Neural cell (in vitro differentiated cells): ENCODE results near the gene ADD1. TPM values are rescaled to one million over a fixed set of nuclear protein-coding genes. Genes with fewer than 3 reads are reported as not detected.

ENCODE experiments used
- H2AFZ ChIP-seq: fragments of 200-600, 300-800 bp; sonication (generic), shearing (Covaris generic); 2 replicates; pipeline ENCODE4 v1.6.0; 2014; ENCODE audit warnings: low read depth, mild to moderate bottlenecking, antibody characterized with exemption, low read length, moderate library complexity
- H3F3A ChIP-seq: fragments of 200-600 bp; shearing (Covaris generic); 2 replicates; pipeline ENCODE4 v1.6.1; 2016; ENCODE audit warnings: mild to moderate bottlenecking, moderate library complexity, mixed read lengths, antibody characterized with exemption, low read length; ENCODE audit not compliant: insufficient read depth, poor library complexity, severe bottlenecking
- H3K27ac ChIP-seq: fragments of 200-600, 300-800 bp; sonication (generic), shearing (Covaris generic); 2 replicates; pipeline ENCODE4 v1.5.1; 2014; ENCODE audit warnings: mild to moderate bottlenecking, low read length, moderate library complexity
- H3K27me3 ChIP-seq: fragments of 300-800, 200-600 bp; sonication (generic), shearing (Covaris generic); 2 replicates; pipeline ENCODE4 v1.6.0; 2014; ENCODE audit warnings: mild to moderate bottlenecking, low read depth, low read length, moderate library complexity; ENCODE audit not compliant: insufficient read depth
- H3K36me3 ChIP-seq: fragments of 300-800, 200-600 bp; sonication (generic), shearing (Covaris generic); 2 replicates; pipeline ENCODE4 v1.5.1; 2014; ENCODE audit warnings: mild to moderate bottlenecking, antibody characterized with exemption, low read length, moderate library complexity; ENCODE audit not compliant: insufficient read depth
- H3K4me2 ChIP-seq: fragments of 300-800, 200-600 bp; sonication (generic), shearing (Covaris generic); 2 replicates; pipeline ENCODE4 v1.6.0; 2014; ENCODE audit warnings: mild to moderate bottlenecking, low read length
- H3K4me3 ChIP-seq: fragments of 300-800, 200-600 bp; sonication (generic), shearing (Covaris generic); 2 replicates; pipeline ENCODE4 v1.5.1; 2014; ENCODE audit warnings: mild to moderate bottlenecking, low read length, moderate library complexity
- H3K79me2 ChIP-seq: fragments of 200-600 bp; shearing (Covaris generic); replicated peaks from 2 replicates; pipeline ENCODE4 v1.6.0; 2014; ENCODE audit warnings: mild to moderate bottlenecking, low read length, moderate library complexity; ENCODE audit not compliant: insufficient read depth
- H3K9ac ChIP-seq: fragments of 300-800, 200-600 bp; sonication (generic), shearing (Covaris generic); 2 replicates; pipeline ENCODE4 v1.6.1; 2016; ENCODE audit warnings: mild to moderate bottlenecking, low read length, mixed read lengths
- H3K9me2 ChIP-seq: fragments of 200-600 bp; shearing (Covaris generic); 2 replicates; pipeline ENCODE4 v1.6.1; 2016; ENCODE audit warnings: mild to moderate bottlenecking, low read length, mixed read lengths; ENCODE audit not compliant: insufficient read depth
- H3K9me3 ChIP-seq: fragments of 200-600, 300-800 bp; sonication (generic), shearing (Covaris generic); 2 replicates; pipeline ENCODE4 v1.6.1; 2016; ENCODE audit warnings: mild to moderate bottlenecking, mixed run types, low read length, moderate library complexity, mixed read lengths
- H4K20me1 ChIP-seq: fragments of 200-600 bp; shearing (Covaris generic); 2 replicates; pipeline ENCODE4 v1.6.1; 2016; ENCODE audit warnings: mild to moderate bottlenecking, mixed run types; ENCODE audit not compliant: insufficient read depth
- CTCF ChIP-seq: fragments of 450-650 bp; IDR thresholded peaks from 2 replicates; pipeline ENCODE4 v1.5.1; 2014; ENCODE audit warnings: antibody characterized with exemption, mild to moderate bottlenecking, moderate library complexity; ENCODE audit not compliant: poor library complexity, severe bottlenecking
- EP300 ChIP-seq: fragments of 450-650 bp; conservative IDR thresholded peaks from 2 replicates; pipeline ENCODE4 v1.6.1; 2014; ENCODE audit warnings: antibody characterized with exemption, mild to moderate bottlenecking, moderate library complexity; ENCODE audit not compliant: poor library complexity, severe bottlenecking
- EZH2 ChIP-seq: fragments of 200-600, 300-800 bp; shearing (Covaris generic), sonication (generic); IDR thresholded peaks from 2 replicates; pipeline ENCODE4 v1.6.1; 2014; ENCODE audit warnings: antibody characterized with exemption, low read length, borderline replicate concordance, mild to moderate bottlenecking; ENCODE audit not compliant: insufficient read depth, poor library complexity, severe bottlenecking
- MXI1 ChIP-seq: fragments of 450-650 bp; conservative IDR thresholded peaks from 2 replicates; pipeline ENCODE4 v1.6.1; 2014; ENCODE audit warnings: antibody characterized with exemption, mild to moderate bottlenecking; ENCODE audit not compliant: poor library complexity, severe bottlenecking
- POLR2AphosphoS5 ChIP-seq: IDR thresholded peaks from 2 replicates; pipeline ENCODE4 v1.6.1; 2012
- RAD21 ChIP-seq: fragments of 450-650 bp; conservative IDR thresholded peaks from 2 replicates; pipeline ENCODE4 v1.6.1; 2014; ENCODE audit warnings: antibody characterized with exemption, mild to moderate bottlenecking, moderate library complexity
- SMC3 ChIP-seq: fragments of 450-650 bp; conservative IDR thresholded peaks from 2 replicates; pipeline ENCODE4 v1.6.1; 2014; ENCODE audit warnings: antibody characterized with exemption, mild to moderate bottlenecking, moderate library complexity; ENCODE audit not compliant: poor library complexity
- TAF1 ChIP-seq: IDR thresholded peaks from 2 replicates; pipeline ENCODE4 v1.6.1; 2012; ENCODE audit warnings: low read depth
- polyA plus RNA-seq: library from polyadenylated mRNA; depleted of rRNA; stranded (reverse); fragments of >200 nt; gene quantifications from 2 replicates; pipeline ENCODE4 v1.2.3, GENCODE V29; 2014
- TF ChIP-seq, protein P1 (sequence below): IDR thresholded peaks from 2 replicates; pipeline ENCODE4 v1.6.1; 2012; ENCODE audit warnings: borderline replicate concordance

Gene ADD1
- polyA plus RNA-seq, 1 donor from 2014 or later: 190 TPM

GRCh38 chr4:2858451-2859217, 15.0 kb downstream of the ADD1 start:
- Histone ChIP-seq H3K9me2 (no peaks in the 10 kb centered on the region), H3K9ac (no peak overlapping the region), H3K27me3 (no peaks in the 10 kb centered on the region), H3F3A (no peaks in the 10 kb centered on the region), H2AFZ (no peak overlapping the region), H3K79me2 (peaks cover 95% of the 10 kb centered on the region), H3K4me3 (no peak overlapping the region), H3K36me3 (no peaks in the 10 kb centered on the region), H3K27ac (no peak overlapping the region), H3K4me2 (no peak overlapping the region), H3K9me3 (no peaks in the 10 kb centered on the region), H4K20me1 (peaks cover 6% of the 10 kb centered on the region)
- TF ChIP-seq EP300 (no peak), POLR2AphosphoS5 (no peak), SMC3 (no peak), EZH2 (no peak), CTCF (no peak), RAD21 (no peak), MXI1 (no peak), TAF1 (no peak)
- TF ChIP-seq, protein P1, sequence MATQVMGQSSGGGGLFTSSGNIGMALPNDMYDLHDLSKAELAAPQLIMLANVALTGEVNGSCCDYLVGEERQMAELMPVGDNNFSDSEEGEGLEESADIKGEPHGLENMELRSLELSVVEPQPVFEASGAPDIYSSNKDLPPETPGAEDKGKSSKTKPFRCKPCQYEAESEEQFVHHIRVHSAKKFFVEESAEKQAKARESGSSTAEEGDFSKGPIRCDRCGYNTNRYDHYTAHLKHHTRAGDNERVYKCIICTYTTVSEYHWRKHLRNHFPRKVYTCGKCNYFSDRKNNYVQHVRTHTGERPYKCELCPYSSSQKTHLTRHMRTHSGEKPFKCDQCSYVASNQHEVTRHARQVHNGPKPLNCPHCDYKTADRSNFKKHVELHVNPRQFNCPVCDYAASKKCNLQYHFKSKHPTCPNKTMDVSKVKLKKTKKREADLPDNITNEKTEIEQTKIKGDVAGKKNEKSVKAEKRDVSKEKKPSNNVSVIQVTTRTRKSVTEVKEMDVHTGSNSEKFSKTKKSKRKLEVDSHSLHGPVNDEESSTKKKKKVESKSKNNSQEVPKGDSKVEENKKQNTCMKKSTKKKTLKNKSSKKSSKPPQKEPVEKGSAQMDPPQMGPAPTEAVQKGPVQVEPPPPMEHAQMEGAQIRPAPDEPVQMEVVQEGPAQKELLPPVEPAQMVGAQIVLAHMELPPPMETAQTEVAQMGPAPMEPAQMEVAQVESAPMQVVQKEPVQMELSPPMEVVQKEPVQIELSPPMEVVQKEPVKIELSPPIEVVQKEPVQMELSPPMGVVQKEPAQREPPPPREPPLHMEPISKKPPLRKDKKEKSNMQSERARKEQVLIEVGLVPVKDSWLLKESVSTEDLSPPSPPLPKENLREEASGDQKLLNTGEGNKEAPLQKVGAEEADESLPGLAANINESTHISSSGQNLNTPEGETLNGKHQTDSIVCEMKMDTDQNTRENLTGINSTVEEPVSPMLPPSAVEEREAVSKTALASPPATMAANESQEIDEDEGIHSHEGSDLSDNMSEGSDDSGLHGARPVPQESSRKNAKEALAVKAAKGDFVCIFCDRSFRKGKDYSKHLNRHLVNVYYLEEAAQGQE: no peak

DNA sequence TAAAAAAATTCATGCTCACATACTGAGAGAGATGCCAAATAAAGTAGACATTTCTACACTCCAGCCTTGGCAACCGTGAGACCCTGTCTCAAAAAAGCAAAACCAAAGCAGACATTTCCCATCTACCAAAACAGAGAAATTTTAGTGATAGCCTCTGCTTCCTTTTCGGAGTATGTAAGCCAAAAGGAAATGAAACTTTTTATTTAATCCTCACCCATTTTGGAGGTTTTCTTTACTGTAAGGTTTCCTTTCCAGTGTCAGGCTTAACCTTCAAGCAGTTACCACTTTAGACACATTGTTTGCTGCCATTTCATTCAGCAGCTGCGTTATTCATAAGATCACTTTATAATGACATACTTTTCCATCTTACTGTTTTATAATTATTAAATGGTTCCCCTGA, 15.9 kb downstream of the ADD1 start:
- Histone ChIP-seq H3K79me2 (peaks cover 93% of the 10 kb centered on the region), H3K36me3 (no peaks in the 10 kb centered on the region), H3K27me3 (no peaks in the 10 kb centered on the region), H3F3A (no peaks in the 10 kb centered on the region), H3K9ac (no peak overlapping the region), H3K9me2 (no peaks in the 10 kb centered on the region), H3K4me3 (no peak overlapping the region), H3K27ac (no peak overlapping the region), H3K4me2 (no peak overlapping the region), H2AFZ (no peak overlapping the region), H4K20me1 (peaks cover 6% of the 10 kb centered on the region), H3K9me3 (no peaks in the 10 kb centered on the region)
- TF ChIP-seq, protein P1: no peak
- TF ChIP-seq POLR2AphosphoS5 (no peak), RAD21 (no peak), MXI1 (no peak), SMC3 (no peak), TAF1 (no peak), EZH2 (no peak), CTCF (no peak), EP300 (no peak)
